Measurements from ENCODE around the gene CLMN. TPM values are rescaled to one million over a fixed set of nuclear protein-coding genes. Genes with fewer than 3 reads are reported as not detected.

The CLMN gene
- total and polyA plus RNA-seq, 2 donors (not counting 3 experiments of a cell fraction or from before 2014, with no cell fraction given) = 0.72 to 9.6 TPM

DNA sequence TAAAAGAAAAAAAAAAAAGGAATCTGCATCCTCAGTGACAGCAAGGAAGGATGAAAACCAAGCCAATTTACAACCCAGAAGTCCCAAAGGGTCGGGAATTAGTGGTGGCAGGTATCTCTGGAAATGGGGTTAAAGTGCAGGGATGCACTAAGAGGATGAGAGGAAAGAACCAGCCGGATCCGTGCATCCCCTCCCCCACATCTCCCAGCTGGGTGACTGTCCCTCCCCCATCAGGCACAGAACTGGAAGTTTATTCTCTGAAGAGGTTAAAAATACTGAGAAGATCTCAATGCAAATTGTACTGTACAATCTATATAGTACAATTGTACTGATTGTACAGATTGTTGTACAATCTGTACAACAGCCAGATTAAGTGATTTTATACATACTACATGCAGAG, 15.4 kb downstream of the CLMN start:
- POLR2A ChIA-PET = no interaction called here
- no peak overlapping the region for H3K4me3 ChIP-seq (replicated peaks in 1 of 3; ENCODE audit: insufficient read depth in 1 of 3, low read depth in 1 of 3, low read length in 3 of 3)
- no TSS peak for BruUV-seq (replicated peaks)

DNA sequence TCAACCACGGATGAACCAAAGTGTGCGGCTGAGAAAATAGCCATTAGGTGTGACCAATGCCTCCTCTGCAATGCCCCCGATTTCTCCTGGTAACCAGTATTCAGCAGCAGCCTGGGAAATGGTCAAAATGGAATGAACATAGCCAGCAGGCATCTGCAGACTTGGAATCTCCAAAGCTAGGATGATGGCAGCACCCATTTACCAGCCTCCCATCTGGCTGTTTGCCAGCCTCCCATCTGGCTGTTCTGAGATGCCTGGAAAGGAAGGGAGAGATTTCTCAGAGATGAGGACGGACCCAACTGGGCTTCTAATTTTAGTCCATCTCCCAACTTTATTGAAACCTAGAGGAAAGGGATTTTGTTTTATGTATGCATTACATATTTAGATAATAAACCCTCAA, 16.2 kb downstream of the CLMN start:
- no peak for DNase-seq (ENCODE audit: low read depth, low spot score)
- Histone ChIP-seq H3K9ac (replicated peaks; ENCODE audit: extremely low read depth, insufficient read depth, low read length) (no peak overlapping the region), H3K4me3 (replicated peaks in 1 of 3; ENCODE audit: insufficient read depth in 1 of 3, low read depth in 1 of 3, low read length in 3 of 3) (no peak overlapping the region), H3K36me3 (ENCODE audit: control insufficient read depth in 2 of 2, extremely low read depth in 1 of 2, insufficient read depth in 2 of 2, low read length in 2 of 2) (no peaks in the 10 kb centered on the region), H3K9me3 (replicated peaks; ENCODE audit: control insufficient read depth, insufficient read depth, low read length) (no peaks in the 10 kb centered on the region), H3K27me3 (ENCODE audit: control insufficient read depth in 2 of 2, insufficient read depth in 2 of 2, low read length in 2 of 2) (no peaks in the 10 kb centered on the region), H2AFZ (ENCODE audit: low read depth, low read length) (no peak overlapping the region), H4K20me1 (replicated peaks; ENCODE audit: control insufficient read depth, extremely low read depth, insufficient read depth, low read length) (no peaks in the 10 kb centered on the region), H3K4me2 (ENCODE audit: insufficient read depth, low read length) (no peak overlapping the region), H3K4me1 (ENCODE audit: control insufficient read depth, extremely low read depth, insufficient read depth, low read length) (no peaks in the 10 kb centered on the region), H3K9me1 (replicated peaks; ENCODE audit: control insufficient read depth, extremely low read depth, insufficient read depth, low read length) (no peaks in the 10 kb centered on the region), H3K27ac (ENCODE audit: insufficient read depth, low read depth, low read length) (no peak overlapping the region), H3K79me2 (ENCODE audit: control insufficient read depth, insufficient read depth, low read length) (no peaks in the 10 kb centered on the region)
- intact Hi-C loops (cut with micrococcal nuclease) = no loop called here
- FAIRE-seq = no peak
- TF ChIP-seq, protein P1, sequence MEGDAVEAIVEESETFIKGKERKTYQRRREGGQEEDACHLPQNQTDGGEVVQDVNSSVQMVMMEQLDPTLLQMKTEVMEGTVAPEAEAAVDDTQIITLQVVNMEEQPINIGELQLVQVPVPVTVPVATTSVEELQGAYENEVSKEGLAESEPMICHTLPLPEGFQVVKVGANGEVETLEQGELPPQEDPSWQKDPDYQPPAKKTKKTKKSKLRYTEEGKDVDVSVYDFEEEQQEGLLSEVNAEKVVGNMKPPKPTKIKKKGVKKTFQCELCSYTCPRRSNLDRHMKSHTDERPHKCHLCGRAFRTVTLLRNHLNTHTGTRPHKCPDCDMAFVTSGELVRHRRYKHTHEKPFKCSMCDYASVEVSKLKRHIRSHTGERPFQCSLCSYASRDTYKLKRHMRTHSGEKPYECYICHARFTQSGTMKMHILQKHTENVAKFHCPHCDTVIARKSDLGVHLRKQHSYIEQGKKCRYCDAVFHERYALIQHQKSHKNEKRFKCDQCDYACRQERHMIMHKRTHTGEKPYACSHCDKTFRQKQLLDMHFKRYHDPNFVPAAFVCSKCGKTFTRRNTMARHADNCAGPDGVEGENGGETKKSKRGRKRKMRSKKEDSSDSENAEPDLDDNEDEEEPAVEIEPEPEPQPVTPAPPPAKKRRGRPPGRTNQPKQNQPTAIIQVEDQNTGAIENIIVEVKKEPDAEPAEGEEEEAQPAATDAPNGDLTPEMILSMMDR (IDR thresholded peaks at IDR 0.05; ENCODE audit: extremely low read depth in 1 of 2, insufficient read depth in 1 of 2, low read depth in 1 of 2, low read length in 2 of 2) = no peak
- no peak for TF ChIP-seq GATA2 (IDR thresholded peaks at IDR 0.05; ENCODE audit: insufficient read depth, insufficient read length, low read depth, low read length)
- TF ChIP-seq MYC (IDR thresholded peaks at IDR 0.05; ENCODE audit: low read depth, low read length) = no peak
- no peak for TF ChIP-seq FOS (IDR thresholded peaks at IDR 0.05; ENCODE audit: borderline replicate concordance, insufficient read depth, low read length)
- TF ChIP-seq, protein P2, sequence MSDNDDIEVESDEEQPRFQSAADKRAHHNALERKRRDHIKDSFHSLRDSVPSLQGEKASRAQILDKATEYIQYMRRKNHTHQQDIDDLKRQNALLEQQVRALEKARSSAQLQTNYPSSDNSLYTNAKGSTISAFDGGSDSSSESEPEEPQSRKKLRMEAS (IDR thresholded peaks at IDR 0.05; ENCODE audit: insufficient read depth, insufficient read length) = no peak
- TF ChIP-seq JUN (IDR thresholded peaks at IDR 0.05; ENCODE audit: borderline replicate concordance, insufficient read depth, insufficient read length, low read depth) = no peak
- TF ChIP-seq POLR2A (IDR thresholded peaks at IDR 0.05; ENCODE audit: low read depth, low read length) = no peak
- TF ChIP-seq POLR2AphosphoS5 (IDR thresholded peaks at IDR 0.05; ENCODE audit: insufficient read depth, low read depth, low read length) = no peak
- no peak for TF ChIP-seq EZH2 (IDR thresholded peaks at IDR 0.05; ENCODE audit: borderline replicate concordance, low read depth, low read length, severe bottlenecking)
- BruUV-seq (replicated peaks) = no TSS peak
- dilution Hi-C loops (cut with MboI; ENCODE audit: extremely low pct_ligation_motif_present, low sequenced_read_pairs) = no loop called here
- CTCF ChIA-PET = no interaction called here
- POLR2A ChIA-PET = no interaction called here

More for the DNA sequence above, 15.4 kb downstream of the CLMN start:
- H3K36me3 ChIP-seq (ENCODE audit: control insufficient read depth in 2 of 2, extremely low read depth in 1 of 2, insufficient read depth in 2 of 2, low read length in 2 of 2) = no peaks in the 10 kb centered on the region
- intact Hi-C loops (cut with micrococcal nuclease) = no loop called here
- no peaks in the 10 kb centered on the region for H3K27me3 ChIP-seq (ENCODE audit: control insufficient read depth in 2 of 2, insufficient read depth in 2 of 2, low read length in 2 of 2)
- no peaks in the 10 kb centered on the region for H4K20me1 ChIP-seq (replicated peaks; ENCODE audit: control insufficient read depth, extremely low read depth, insufficient read depth, low read length)
- TF ChIP-seq, protein P1 (IDR thresholded peaks at IDR 0.05; ENCODE audit: extremely low read depth in 1 of 2, insufficient read depth in 1 of 2, low read depth in 1 of 2, low read length in 2 of 2) = no peak
- TF ChIP-seq POLR2AphosphoS5 (IDR thresholded peaks at IDR 0.05; ENCODE audit: insufficient read depth, low read depth, low read length) = no peak
- H3K4me2 ChIP-seq (ENCODE audit: insufficient read depth, low read length) = no peak overlapping the region
- H3K9ac ChIP-seq (replicated peaks; ENCODE audit: extremely low read depth, insufficient read depth, low read length) = no peak overlapping the region
- H3K9me3 ChIP-seq (replicated peaks; ENCODE audit: control insufficient read depth, insufficient read depth, low read length) = no peaks in the 10 kb centered on the region
- no peaks in the 10 kb centered on the region for H3K9me1 ChIP-seq (replicated peaks; ENCODE audit: control insufficient read depth, extremely low read depth, insufficient read depth, low read length)
- DNase-seq (ENCODE audit: low read depth, low spot score) (no peak), FAIRE-seq (no peak)
- H3K27ac ChIP-seq (ENCODE audit: insufficient read depth, low read depth, low read length) = no peak overlapping the region
- dilution Hi-C loops (cut with MboI; ENCODE audit: extremely low pct_ligation_motif_present, low sequenced_read_pairs) = no loop called here
- no peaks in the 10 kb centered on the region for H3K79me2 ChIP-seq (ENCODE audit: control insufficient read depth, insufficient read depth, low read length)
- H3K4me1 ChIP-seq (ENCODE audit: control insufficient read depth, extremely low read depth, insufficient read depth, low read length) = no peaks in the 10 kb centered on the region
- no peak overlapping the region for H2AFZ ChIP-seq (ENCODE audit: low read depth, low read length)
- CTCF ChIA-PET = no interaction called here
